IPS DF 4.7 (cell line): ENCODE results near the gene MCTP1.
"Not testable (repeated sequence)": the region's sequence is repeated elsewhere in the genome, so short reads cannot be mapped to it uniquely, and the experiment has no call there.

Experiments used
- DNase-seq: peaks from one replicate; pipeline ENCODE4 v3.0.0-alpha.2; 2013; ENCODE audit warnings: low spot score; ENCODE audit errors: extremely low read depth

Gene MCTP1

GRCh38 chr5:95035891-95036685 is 248.8 kb downstream of the MCTP1 start:
- no peak for DNase-seq

- DNase-seq = no peak
These were observed 252.1 kb downstream of the MCTP1 start for GRCh38 chr5:95032801-95033200.

GRCh38 chr5:95029569-95030366 is 255.1 kb downstream of the MCTP1 start:
- DNase-seq = no peak

GRCh38 chr5:95027775-95028174 is 257.1 kb downstream of the MCTP1 start:
- no peak for DNase-seq

- DNase-seq = no peak
These were observed 257.7 kb downstream of the MCTP1 start for GRCh38 chr5:95027151-95027721.

GRCh38 chr5:95026718-95027117 is 258.2 kb downstream of the MCTP1 start:
- DNase-seq = no peak

GRCh38 chr5:95022967-95023695 is 261.8 kb downstream of the MCTP1 start:
- no peak for DNase-seq

- no peak for DNase-seq
These were observed 264.5 kb downstream of the MCTP1 start for GRCh38 chr5:95020345-95020744.

GRCh38 chr5:95018946-95019345 is 265.9 kb downstream of the MCTP1 start:
- no peak for DNase-seq

GRCh38 chr5:95018511-95018910 is 266.4 kb downstream of the MCTP1 start:
- no peak for DNase-seq

GRCh38 chr5:95009812-95010211 is 275.1 kb downstream of the MCTP1 start:
- DNase-seq = no peak

- no peak for DNase-seq
These were observed 276.8 kb downstream of the MCTP1 start for GRCh38 chr5:95007921-95008597.

GRCh38 chr5:95005811-95006210 is 279.1 kb downstream of the MCTP1 start:
- DNase-seq = no peak

- no peak for DNase-seq
These were observed 286.2 kb downstream of the MCTP1 start for GRCh38 chr5:94998670-94999069.

- not testable (repeated sequence) for DNase-seq
These were observed 290.4 kb downstream of the MCTP1 start for GRCh38 chr5:94994537-94994936.

- no peak for DNase-seq
These were observed 291.4 kb downstream of the MCTP1 start for GRCh38 chr5:94993491-94993890.

- DNase-seq = no peak
These were observed 292.6 kb downstream of the MCTP1 start for GRCh38 chr5:94992325-94992724.

- no peak for DNase-seq
These were observed 300.9 kb downstream of the MCTP1 start for GRCh38 chr5:94983861-94984535.

GRCh38 chr5:94977437-94977836 is 307.5 kb downstream of the MCTP1 start:
- DNase-seq = no peak

- DNase-seq = no peak
These were observed 308.0 kb downstream of the MCTP1 start for GRCh38 chr5:94976853-94977252.
